Activated naive CD4-positive, alpha-beta T cell treated with Interleukin-2 at 50 U/mL for 16 hours (primary cell): ENCODE results near the gene DCAF5.
"Not testable (repeated sequence)": the region's sequence is repeated elsewhere in the genome, so short reads cannot be mapped to it uniquely, and the experiment has no call there.

Experiments used
- DNase-seq: peaks from one replicate; pipeline ENCODE4 v3.0.0-alpha.2; 2020

Gene DCAF5

DNA sequence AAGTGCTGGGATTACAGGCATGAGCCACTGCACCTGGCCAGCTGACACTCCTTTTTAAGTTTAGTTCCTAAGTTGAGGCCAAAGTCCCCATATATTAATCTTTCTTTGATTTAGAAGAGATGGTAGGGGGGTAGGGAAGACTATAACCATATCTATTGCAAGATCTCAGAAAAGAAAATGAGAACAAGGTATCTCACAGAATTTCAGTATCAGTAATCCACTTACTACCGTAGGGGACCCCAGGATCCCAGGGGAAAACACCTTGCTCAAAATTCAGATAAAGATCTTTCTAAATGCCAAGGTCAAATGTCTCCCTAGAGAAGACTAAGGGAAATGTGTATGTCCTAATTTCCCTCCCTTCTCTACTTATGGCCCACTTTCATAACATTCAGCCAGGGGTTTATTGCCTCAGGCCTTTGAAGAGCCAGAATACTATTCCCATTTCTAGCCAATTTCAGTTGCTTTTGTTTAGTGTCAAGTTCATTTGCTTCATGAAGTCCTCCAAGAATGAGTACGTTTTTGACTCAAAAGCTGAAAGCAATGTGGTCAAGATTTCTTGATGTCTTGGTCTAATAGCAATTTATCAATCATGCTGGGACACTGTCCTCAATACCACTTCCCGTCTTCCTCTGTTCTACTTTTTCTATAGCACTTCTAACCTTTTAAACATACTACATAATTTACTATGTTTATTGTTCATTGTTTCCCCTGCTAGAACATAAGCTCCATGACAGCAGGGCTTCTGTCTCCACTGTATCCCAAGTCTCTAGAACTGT, 86.3 kb downstream of the DCAF5 start:
- DNase-seq, result no peak

DNA sequence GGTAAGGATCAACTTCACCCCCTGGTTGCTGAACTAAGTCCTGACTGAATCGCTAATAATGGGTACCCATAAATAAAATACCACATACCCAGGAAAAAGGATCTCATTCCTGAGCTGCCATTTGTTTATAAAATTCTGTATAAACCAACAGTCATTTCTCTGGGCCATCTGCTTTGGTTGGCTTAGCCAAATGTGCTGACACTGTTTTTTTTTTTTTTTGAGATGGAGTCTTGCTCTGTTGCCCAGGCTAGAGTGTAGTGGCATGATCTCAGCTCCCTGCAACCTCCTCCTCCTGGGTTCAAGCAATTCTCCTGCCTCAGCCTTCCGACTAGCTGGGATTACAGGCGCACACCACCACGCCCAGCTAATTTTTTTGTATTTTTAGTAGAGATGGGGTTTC, 87.0 kb downstream of the DCAF5 start:
- DNase-seq, result not testable (repeated sequence)

DNA sequence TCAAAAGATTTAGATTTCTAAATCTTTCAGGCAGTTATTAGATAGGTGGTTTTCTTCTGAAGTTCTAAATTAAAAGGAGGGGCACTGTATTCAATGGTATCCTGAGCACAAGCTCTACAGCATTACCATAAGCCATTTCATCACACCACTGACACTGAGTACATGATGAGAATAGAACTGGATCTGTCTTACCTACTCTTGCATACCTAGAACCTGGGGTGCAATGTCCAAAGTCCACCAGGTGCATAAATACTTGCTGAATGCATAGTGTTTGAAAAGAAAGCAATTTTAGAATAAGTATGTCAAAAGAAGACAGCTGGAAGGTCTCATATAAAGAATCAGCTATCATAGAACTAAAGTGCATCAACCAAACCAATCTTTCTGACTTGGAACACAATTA, 88.3 kb downstream of the DCAF5 start:
- no peak for DNase-seq

DNA sequence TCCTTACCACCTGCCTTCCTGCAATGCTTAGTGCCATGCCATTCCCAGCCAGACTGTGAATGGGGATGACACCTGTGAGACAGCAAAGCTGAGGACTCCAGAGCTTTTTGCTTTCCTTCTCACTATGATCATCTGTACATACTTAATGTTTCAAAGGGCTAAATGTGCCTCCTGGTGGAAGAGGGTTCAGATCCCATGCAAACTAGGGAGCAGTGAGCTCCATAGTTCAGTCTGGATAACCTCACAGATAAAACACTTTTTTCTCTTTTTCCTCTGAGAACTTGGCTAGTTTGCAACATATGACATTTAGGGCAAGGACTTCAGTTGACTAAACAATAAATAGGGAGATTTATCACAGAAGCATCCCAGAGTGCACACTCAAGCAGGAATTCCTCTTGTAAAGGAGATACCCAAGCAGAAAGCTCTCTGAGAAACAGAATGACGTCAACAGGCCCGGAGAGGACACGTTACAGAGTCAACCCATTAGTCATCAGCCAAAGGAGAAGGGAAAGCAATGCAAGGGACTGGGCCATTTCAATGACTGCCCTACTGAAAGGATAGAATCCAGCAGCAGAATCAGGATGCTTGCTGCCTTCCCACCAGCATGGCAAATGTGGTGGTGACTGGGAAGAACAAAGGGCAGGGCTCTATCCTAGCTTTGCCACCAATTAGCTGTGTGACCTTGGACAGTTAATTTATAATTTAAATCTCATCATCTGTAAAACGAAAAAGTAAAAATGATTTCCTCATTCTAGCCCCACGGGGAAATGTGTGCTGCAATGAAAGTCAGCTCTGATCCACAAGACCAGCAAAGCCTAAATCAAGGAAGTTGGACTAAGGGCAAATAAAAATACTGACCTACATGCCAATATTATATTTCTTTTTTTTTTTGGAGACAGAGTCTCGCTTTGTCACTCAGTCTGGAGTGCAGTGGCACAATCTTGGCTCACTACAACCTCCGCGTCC, 93.0 kb downstream of the DCAF5 start:
- no peak for DNase-seq

DNA sequence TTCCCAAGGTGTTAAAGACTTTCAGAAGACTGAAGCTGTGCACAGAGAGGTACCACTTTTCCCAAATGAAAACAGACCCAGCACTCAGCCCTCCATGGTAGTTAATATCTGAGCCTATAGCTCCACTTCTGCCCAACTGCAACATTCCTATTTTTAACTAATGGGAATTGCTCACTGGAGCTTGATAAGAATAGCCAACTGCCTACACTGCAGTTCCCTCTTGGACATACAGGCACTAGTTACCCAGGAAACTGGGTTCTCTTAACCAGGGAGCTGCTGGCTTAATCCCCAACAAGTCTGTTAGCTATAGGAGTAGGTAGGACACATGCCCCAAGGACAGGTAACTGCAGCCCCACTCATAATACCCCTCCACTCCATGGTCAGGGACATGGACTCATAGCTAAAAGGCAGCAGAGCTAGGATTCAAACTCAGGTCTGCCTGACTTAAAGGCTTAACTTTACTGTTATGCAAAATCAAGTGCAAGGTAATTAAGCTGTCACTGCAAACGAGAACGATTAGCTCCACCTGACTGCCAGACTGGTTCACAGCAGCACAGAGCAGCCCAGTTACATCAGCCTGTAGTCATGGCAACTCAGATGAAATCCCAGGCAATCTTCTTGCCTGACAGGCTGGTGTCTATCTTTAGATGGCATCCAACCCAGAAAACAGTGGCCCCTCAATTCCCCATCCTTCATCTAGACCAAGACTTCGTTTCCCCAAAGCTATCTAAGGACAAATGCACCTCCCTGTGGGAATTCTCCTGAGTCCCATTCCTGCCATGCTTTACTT, 96.7 kb downstream of the DCAF5 start:
- DNase-seq, result no peak

DNA sequence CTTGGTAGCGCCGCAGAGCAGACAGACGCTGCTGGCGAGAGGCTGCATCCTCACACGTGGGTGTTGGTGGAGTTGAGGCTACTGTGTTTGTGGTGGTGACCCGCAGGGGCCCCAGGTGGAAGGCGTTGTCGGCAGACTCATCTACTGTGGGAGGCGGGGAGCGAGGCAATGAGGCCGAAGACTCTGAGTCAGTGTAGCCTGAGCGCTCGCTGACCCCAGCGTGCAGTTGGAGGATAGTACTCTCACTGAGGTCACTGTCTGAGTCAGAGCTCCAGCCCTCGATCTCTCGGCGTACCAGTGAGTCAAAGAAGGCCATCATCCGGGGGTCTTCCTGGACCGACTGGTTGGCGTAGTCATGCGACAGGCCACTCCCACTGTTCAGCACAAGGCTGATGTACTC, 97.8 kb downstream of the DCAF5 start:
- no peak for DNase-seq

DNA sequence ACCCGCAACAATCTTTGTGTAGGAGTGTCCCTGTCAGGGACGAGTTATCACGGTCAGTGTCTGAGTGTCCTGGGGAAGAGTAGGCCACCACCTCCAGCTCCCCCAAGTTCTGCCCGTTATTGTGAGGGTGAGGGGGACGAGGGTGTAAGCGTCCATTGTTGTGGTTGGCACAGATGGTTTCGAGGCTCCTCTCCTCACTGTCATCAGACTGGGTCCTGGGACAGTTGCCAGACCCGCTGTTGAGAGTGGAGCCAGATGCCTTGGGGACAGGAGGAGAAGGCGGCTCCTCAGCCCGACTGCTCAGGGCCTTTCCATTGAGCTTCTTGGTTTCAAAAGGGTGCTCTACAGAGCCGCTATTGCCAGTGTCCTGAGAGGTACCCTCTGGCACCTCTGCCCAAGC, 98.9 kb downstream of the DCAF5 start:
- DNase-seq, result no peak

DNA sequence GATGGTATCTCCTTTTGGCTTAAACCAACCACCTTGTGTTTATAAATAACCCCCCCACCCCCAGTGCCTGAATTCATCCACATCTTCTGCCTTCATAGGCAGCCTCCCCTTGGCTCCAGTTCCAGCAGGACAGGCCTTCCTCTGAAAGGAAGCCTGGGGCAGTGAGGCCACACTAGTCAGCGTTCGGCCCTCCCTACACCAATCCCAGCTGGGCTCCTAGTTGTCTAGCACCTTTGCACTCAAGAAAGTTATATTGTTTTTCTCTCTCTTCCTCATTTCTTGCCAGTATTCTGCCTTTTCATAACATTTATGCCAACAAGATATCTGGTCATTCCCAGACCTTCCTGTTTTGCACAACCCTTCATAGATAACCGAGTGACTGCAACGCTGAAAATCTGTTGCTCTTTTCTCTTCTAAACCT, 100.7 kb downstream of the DCAF5 start:
- no peak for DNase-seq

DNA sequence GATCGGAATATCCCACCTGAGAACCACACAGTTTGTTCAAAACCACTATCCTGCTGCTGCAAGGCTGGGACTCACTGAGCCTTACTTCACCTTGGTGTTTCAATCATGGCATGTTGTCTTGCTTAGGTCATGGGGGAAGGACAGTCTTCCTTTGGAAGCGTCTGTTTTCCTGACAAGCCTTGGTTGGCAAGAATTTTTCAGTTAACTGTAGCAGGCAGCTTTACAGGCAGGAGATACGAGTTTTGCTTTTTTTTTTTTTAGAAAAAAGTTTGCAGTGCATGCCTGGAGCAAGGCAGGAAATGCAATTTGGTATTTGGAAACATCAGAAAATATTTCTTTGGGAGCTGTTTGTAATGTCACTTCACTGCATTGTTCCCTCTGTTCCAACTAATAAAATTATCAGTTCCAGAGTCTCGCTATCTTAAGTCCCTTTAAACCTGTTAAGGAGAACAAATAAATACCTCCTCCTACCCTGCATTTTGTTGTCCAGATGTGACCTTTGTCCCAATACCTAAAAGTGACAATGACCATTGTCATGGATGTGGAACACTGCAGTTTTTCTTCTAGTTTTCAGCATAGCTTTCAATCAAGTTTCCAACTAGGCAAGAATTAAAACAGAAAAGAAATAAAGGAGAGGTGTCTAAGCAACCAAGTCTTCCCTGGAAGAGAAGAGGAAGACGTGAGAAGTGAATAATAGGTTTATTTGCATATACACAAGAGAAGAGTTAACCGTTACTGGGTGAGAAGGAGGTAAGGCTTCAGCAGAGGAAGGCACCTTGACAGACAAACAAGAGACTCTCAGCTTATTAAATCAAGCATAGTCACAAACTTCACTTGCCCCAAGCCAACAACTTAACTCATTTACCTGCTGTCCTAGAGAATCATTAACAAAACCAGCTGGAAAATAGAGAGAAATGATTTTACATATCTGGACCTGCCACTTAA, 102.4 kb downstream of the DCAF5 start:
- no peak for DNase-seq

DNA sequence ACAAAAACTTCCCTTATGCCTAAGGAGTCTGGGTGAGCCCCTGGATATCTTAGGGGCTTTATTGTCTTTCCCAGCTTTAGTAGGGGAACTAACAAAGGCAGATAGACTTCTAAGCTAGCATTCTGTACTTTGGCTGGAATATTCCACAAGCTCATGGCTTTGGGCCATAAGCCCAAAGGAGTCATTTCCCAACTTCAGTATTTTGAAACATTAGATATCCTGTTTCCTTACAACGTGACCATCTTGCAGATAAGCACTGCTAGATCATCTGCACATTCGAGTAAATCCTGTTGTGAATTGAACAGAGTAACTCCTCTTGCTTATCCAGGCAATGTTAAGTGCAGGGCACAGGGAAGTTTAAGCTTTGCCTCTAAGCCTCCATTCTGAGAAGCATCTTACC, 103.2 kb downstream of the DCAF5 start:
- no peak for DNase-seq

DNA sequence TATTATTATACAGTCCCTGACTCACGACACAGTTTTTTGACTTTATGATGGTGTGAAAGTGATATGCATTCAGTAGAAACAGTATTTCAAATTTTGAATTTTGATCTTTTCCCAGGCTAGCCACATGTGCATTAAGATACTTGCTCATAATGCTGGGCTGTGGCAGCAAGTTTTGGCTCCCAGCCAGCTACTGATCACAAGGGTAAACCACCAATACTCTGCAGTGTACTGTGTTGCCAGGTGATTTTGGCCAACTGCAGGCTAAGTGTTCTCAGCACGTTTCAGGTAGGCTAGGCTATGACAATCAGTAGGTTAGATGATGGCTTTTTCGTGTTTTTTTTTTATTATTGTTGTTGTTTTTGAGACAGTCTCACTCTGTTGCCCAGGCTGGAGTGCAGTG, 104.5 kb downstream of the DCAF5 start:
- DNase-seq, result no peak

DNA sequence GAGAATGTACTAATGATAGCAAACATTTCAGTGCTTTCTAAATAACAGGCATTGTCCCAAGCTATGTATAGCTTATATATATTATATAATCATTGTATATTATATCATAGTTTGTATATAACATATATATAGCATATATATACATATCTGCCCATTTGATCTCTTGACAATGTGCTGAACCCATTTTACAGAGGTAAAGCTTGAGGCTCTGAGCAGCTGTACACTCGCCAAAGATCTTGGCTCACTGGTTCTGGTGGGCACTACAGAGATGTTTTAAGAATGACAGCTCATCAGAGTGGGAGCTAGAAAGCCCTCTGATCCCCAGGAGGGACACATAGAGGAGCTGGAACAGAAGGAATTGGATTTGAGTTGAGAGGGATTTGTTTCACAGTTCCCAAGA, 105.7 kb downstream of the DCAF5 start:
- DNase-seq, result no peak

DNA sequence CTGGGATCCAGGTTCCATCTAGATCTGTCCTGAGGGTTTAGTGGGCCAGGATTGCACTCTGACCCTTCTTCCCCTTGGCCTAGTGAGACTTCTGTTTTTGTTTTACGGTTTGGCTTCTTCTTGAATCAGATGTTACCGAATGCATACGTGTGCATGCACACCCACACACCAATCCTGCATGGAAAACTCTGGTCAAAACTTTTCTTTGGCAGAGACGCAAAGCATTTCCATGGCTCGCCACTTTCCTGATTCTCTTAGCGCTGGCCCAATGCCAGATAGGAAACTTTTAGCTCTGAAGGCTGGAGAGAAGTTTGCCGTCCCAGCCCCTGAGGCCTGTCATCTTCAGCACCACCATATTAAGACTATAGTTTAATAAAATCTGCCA, 106.5 kb downstream of the DCAF5 start:
- no peak for DNase-seq

DNA sequence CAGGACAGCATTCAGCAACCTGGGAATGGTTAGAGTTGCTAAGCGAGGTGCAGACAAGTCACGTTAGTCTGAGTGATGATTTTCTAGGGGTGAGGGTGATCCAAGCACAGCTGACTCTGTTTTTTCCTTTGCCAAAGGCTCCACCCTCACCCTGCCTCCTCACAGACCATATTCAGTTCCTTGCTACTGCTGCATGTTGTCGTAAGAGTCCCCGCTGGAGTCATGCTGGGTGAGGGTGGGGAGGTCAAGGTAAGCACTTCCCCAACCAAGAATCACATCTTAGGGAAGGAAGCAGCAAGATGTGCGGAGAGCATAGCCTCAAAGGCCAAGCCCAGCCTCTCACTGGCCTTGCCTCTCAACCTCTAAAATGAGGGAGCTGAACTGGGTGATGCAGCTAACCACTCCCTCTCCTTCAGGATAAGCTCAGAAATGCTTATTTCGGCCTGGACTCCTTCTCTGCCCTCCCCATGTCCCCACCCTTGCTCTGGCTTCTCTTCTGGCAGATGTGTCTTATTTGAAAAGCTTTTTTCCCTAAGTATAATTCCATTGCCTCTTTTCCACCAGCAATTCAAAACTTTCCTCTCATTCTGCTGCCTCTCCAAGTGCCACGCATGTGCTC, 107.0 kb downstream of the DCAF5 start:
- DNase-seq, result no peak

DNA sequence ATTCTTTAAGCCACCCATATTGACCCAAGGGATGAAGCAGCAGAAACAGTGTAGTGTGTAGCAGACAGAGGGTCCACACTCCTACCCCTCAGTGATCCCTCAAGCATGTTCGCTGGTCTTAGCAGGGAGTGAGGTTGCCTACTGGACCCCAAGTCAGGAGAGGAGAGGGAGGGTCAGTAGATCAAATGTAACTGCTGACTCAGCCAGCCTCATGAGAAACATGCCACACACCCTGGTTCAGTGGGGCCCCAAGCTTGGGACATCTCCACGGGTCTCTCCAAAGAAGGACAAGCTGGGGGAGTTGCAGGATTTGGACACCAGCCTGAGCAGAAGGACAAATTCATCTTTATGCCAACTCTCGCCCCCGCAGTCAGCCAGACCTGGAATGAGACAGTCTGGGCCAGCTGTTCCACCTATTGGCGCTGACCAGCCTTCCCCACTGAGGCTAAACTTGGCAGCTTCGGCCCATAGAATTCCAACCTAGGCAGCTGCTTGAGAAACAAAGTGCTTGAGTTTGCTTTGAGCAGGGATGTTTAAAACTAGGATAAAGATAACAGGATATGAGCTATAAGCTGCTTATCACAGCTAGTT, 107.9 kb downstream of the DCAF5 start:
- no peak for DNase-seq

DNA sequence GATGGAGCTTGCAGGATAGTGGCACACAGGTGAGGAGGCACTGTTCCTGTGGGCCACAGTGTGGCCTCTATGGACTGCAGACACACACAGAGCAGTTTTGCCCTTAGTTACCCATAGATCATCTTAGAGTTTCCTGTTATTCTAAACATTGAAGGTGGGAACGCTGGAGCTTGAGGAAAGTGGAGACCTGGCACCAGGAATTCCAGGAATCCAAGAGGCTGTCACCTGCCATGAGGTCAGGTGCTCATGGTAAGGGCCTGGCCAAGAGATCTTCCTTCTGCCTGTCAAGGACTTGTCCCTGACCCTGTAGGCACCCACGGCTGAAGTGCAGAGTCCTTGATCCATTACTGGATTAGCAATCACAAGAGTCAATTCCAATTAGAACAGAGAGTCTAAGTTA, 108.6 kb downstream of the DCAF5 start:
- no peak for DNase-seq

DNA sequence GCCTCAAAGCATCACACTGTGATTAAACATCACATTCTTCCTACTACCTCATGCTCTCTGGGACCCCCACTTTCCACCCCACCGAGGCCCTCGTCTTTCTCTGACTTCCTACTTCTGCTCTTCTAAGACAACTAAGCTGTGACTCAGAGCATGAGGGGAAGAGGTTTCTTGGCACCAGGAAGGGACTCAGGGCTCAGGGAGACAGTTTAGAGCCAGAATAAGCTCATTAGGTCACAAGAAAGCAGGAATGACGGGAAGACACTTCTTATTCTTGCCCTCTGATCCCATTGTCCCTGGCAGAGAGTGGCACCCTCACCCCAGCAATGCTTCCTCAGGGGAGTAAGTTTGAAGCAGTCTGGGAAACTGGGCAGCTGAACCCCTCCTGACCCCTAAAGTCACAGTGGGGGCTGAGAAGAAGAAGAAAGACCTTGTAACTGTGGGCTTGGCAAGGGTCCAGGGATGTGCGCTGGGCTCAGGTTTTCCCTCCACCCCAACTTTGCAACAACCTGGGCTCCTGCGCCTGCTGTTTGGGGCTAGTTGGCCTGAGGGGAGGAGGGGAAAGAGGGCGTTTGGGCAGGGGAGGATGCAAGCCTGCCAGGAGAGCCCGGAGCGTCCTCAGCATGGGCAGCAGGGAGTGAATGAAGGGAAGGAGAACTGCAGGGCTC, 109.2 kb downstream of the DCAF5 start:
- DNase-seq, result no peak

DNA sequence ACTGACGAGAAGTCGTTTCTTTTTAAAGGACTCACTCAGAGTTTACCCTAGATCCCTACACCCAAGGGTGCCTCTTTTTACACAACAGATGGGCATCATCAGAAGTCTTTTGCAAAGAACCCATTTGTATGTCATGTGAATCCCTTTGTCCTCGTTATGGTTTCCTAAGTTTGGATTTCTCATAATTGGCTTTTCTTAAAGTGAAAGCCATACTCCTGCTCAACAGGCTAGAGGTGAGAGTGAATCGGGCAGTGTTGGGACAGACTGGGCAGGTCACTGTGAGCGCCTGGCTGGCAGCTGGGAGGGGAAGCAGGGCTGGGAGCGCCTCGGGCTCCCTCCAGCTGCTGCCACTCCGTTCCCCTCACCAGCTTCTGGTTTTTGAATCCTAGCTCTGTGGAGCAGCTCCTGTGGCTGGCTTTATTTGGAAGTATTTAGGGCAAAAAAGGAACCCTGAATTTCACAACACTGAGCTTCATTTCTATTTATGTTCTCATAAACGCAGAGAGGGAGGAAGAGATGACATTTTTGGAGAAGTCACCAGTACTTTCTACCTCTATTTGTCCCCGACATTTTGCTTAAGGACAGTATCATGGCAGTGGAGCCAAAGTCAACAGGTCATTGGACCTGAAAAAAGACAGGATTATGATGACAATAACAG, 110.0 kb downstream of the DCAF5 start:
- DNase-seq, result no peak

DNA sequence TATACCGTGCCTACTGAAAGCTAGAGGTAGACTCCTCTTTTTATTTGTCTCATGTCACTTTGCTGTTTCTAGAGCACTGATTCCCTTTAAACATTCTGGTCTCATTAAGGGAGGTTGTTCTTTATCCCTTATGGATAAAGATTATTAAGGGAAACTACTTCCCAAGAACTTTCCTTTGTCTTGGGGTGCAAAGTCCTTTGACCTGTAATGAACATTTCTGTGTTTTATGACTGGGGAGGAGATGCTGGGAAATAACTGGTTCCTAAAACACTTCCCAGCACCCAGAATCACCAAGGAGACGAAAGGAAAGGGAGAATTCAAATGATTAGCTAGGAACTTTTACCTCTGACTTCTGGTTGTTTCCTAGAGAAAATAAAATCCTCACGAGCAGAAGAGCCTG, 110.6 kb downstream of the DCAF5 start:
- DNase-seq, result no peak

DNA sequence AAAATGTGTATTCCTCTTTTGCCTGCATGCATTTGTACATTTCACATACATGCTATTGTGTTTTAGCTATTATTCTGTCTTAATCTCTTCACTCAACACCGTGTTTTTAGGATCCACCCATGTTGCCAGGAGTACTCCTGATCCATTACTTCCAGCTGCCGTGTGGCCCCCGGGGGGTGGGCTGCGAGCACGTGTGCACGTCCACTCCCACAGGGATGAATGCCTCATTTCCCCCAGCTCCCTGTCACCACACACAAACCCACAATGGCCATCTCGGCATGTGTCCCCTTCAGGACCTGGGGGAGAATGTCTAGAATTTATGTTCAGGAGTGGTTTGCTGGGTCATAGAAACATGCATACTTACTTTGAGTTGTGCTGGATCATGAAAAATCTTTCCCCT, 111.1 kb downstream of the DCAF5 start:
- no peak for DNase-seq
